H9 (cell line): ENCODE data around the gene BCAR3. TPM values are rescaled to one million over a fixed set of nuclear protein-coding genes. Genes with fewer than 3 reads are reported as not detected.

Source experiments
- DNase-seq: peaks from one replicate; pipeline ENCODE4 v3.0.0-alpha.2; 2017
- H2AFZ ChIP-seq: one replicate; pipeline ENCODE4 v1.6.1; 2013; ENCODE audit warnings: mild to moderate bottlenecking, low read length, control low read depth, moderate library complexity
- H2AK5ac ChIP-seq: 2 replicates; pipeline ENCODE4 v1.6.1; 2013; ENCODE audit warnings: low read length, control low read depth, mixed read lengths; ENCODE audit not compliant: insufficient read length
- H2BK120ac ChIP-seq: one replicate; pipeline ENCODE4 v1.6.1; 2013; ENCODE audit warnings: low read depth, mild to moderate bottlenecking, low read length, control low read depth, inconsistent platforms; ENCODE audit not compliant: poor library complexity, severe bottlenecking
- H2BK12ac ChIP-seq: 2 replicates; pipeline ENCODE4 v1.6.1; 2013; ENCODE audit warnings: low read length, control low read depth, mixed read lengths, low read depth; ENCODE audit not compliant: insufficient read length
- H2BK15ac ChIP-seq: 2 replicates; pipeline ENCODE4 v1.6.1; 2013; ENCODE audit warnings: low read depth, low read length, control low read depth
- H2BK20ac ChIP-seq: one replicate; pipeline ENCODE4 v1.6.1; 2013; ENCODE audit warnings: low read depth, mild to moderate bottlenecking, low read length, control low read depth, inconsistent platforms; ENCODE audit not compliant: poor library complexity, severe bottlenecking
- H2BK5ac ChIP-seq: 2 replicates; pipeline ENCODE4 v1.6.1; 2013; ENCODE audit warnings: low read length, control low read depth, mixed read lengths; ENCODE audit not compliant: insufficient read length
- H3K14ac ChIP-seq: 2 replicates; pipeline ENCODE4 v1.6.1; 2013; ENCODE audit warnings: low read length, control low read depth; ENCODE audit not compliant: insufficient read depth
- H3K18ac ChIP-seq: 2 replicates; pipeline ENCODE4 v1.6.1; 2013; ENCODE audit warnings: low read depth, mild to moderate bottlenecking, mixed read lengths, low read length, control low read depth; ENCODE audit not compliant: insufficient read length
- H3K23ac ChIP-seq: 2 replicates; pipeline ENCODE4 v1.6.1; 2013; ENCODE audit warnings: low read length, control low read depth, mixed read lengths, low read depth; ENCODE audit not compliant: insufficient read length
- H3K23me2 ChIP-seq: 2 replicates; pipeline ENCODE4 v1.6.1; 2013; ENCODE audit warnings: low read depth, mild to moderate bottlenecking, mixed read lengths, low read length, control low read depth; ENCODE audit not compliant: insufficient read length, poor library complexity, severe bottlenecking
- H3K27ac ChIP-seq: 2 replicates; pipeline ENCODE4 v1.5.1; 2013; ENCODE audit warnings: low read length, control low read depth, mixed read lengths, low read depth; ENCODE audit not compliant: insufficient read length
- H3K27me3 ChIP-seq: 2 replicates; pipeline ENCODE4 v1.6.1; 2013; ENCODE audit warnings: low read length, control low read depth, inconsistent platforms; ENCODE audit not compliant: insufficient read depth
- H3K4ac ChIP-seq: 2 replicates; pipeline ENCODE4 v1.6.1; 2013; ENCODE audit warnings: low read depth, mild to moderate bottlenecking, control low read depth, inconsistent platforms, low read length, moderate library complexity
- H3K4me1 ChIP-seq: 2 replicates; pipeline ENCODE4 v1.6.1; 2013; ENCODE audit warnings: low read length, control low read depth, inconsistent platforms; ENCODE audit not compliant: insufficient read depth
- H3K4me2 ChIP-seq: 2 replicates; pipeline ENCODE4 v1.6.1; 2013; ENCODE audit warnings: low read length, control low read depth, mixed read lengths; ENCODE audit not compliant: insufficient read length, insufficient read depth
- H3K56ac ChIP-seq: 2 replicates; pipeline ENCODE4 v1.6.1; 2013; ENCODE audit warnings: low read depth, mild to moderate bottlenecking, mixed read lengths, low read length, control low read depth; ENCODE audit not compliant: insufficient read length
- H3K79me1 ChIP-seq: 2 replicates; pipeline ENCODE4 v1.6.1; 2013; ENCODE audit warnings: low read depth, mild to moderate bottlenecking, moderate library complexity, low read length, control low read depth, inconsistent platforms; ENCODE audit not compliant: insufficient read depth, poor library complexity, severe bottlenecking
- H3K79me2 ChIP-seq: 2 replicates; pipeline ENCODE4 v1.6.1; 2013; ENCODE audit warnings: low read length, control low read depth, inconsistent platforms; ENCODE audit not compliant: insufficient read depth
- H3K9ac ChIP-seq: 2 replicates; pipeline ENCODE4 v1.6.1; 2013; ENCODE audit warnings: low read length, control low read depth, mixed read lengths; ENCODE audit not compliant: insufficient read length; ENCODE audit errors: extremely low read depth
- H3K9me3 ChIP-seq: one replicate; pipeline ENCODE4 v1.6.1; 2013; ENCODE audit warnings: low read depth, low read length, inconsistent platforms; ENCODE audit not compliant: control insufficient read depth
- H3T11ph ChIP-seq: one replicate; pipeline ENCODE4 v1.6.1; 2013; ENCODE audit warnings: mild to moderate bottlenecking, low read length, control low read depth, inconsistent platforms
- H4K20me1 ChIP-seq: one replicate; pipeline ENCODE4 v1.6.1; 2013; ENCODE audit not compliant: control insufficient read depth, insufficient read length, insufficient read depth
- H4K5ac ChIP-seq: 2 replicates; pipeline ENCODE4 v1.6.1; 2013; ENCODE audit warnings: low read depth, mild to moderate bottlenecking, mixed read lengths, low read length, control low read depth; ENCODE audit not compliant: insufficient read length
- H4K8ac ChIP-seq: replicated peaks from 2 replicates; pipeline ENCODE4 v1.6.1; 2013; ENCODE audit warnings: low read length, control low read depth, mixed read lengths, low read depth; ENCODE audit not compliant: insufficient read length
- H4K91ac ChIP-seq: 2 replicates; pipeline ENCODE4 v1.6.1; 2013; ENCODE audit warnings: low read depth, mild to moderate bottlenecking, moderate library complexity, mixed read lengths, low read length, control low read depth; ENCODE audit not compliant: insufficient read length
- H3K27ac Mint-ChIP-seq, 3 experiments: 2 replicates in 2 of 3; 3 replicates in 1 of 3; pipeline ENCODE4 v1.8.0; 2020 to 2021; ENCODE audit warnings: mixed read lengths in 3 of 3, mild to moderate bottlenecking in 1 of 3, moderate library complexity in 1 of 3
- H3K27me3 Mint-ChIP-seq: 2 replicates; pipeline ENCODE4 v1.8.0; 2021; ENCODE audit warnings: low read depth, mild to moderate bottlenecking, moderate library complexity, mixed read lengths
- H3K36me3 Mint-ChIP-seq, 3 experiments: 2 replicates in 2 of 3; 3 replicates in 1 of 3; pipeline ENCODE4 v1.8.0; 2020 to 2021; ENCODE audit warnings: low read depth in 3 of 3, mixed read lengths in 3 of 3; ENCODE audit not compliant: insufficient read depth in 1 of 3
- H3K4me1 Mint-ChIP-seq, 2 experiments: 2 replicates each; pipeline ENCODE4 v1.8.0; 2020; ENCODE audit warnings: mixed read lengths in 2 of 2
- H3K4me3 Mint-ChIP-seq, 2 experiments: 2 replicates in 1 of 2; 3 replicates in 1 of 2; pipeline ENCODE4 v1.8.0; 2020 to 2021; ENCODE audit warnings: mild to moderate bottlenecking in 2 of 2, mixed read lengths in 2 of 2, moderate library complexity in 1 of 2
- H3K9me3 Mint-ChIP-seq, 2 experiments: 2 replicates in 1 of 2; 3 replicates in 1 of 2; pipeline ENCODE4 v1.8.0; 2020; ENCODE audit warnings: mild to moderate bottlenecking in 2 of 2, mixed read lengths in 2 of 2, moderate library complexity in 1 of 2
- CTCF ChIP-seq: fragments of 200-600 bp; sonication (generic); conservative IDR thresholded peaks from 3 replicates; pipeline ENCODE4 v1.8.0; 2021; ENCODE audit warnings: antibody characterized with exemption, mild to moderate bottlenecking
- WGBS: extraction: QIAGEN DNeasy Blood & Tissue Kit; methylation state at CpG from one replicate; pipeline ENCODE4 v1.1.7; 2013; ENCODE audit warnings: missing lambda C conversion rate, low lambda C conversion rate, mixed read lengths; ENCODE audit not compliant: insufficient read length; ENCODE audit errors: extremely low coverage; 5-methylcytosine and 5-hydroxymethylcytosine counted together
- total RNA-seq: library from RNA; stranded (reverse); gene quantifications from 2 replicates; pipeline ENCODE4 v1.2.1, GENCODE V29; 2021

Gene BCAR3
- total RNA-seq, 1 experiment from 2014 or later, result 4.9 TPM

- H3K27ac Mint-ChIP-seq, result peak overlapping the region in 1 of 3 experiments; percentile 21; a peak in 2 of 7 replicates
- H3K79me2 ChIP-seq, result no peaks in the 10 kb centered on the region
Measured at GRCh38 chr1:93576746-93577145, 104.9 kb downstream of the BCAR3 start.

More at GRCh38 chr1:93576746-93577145, 104.9 kb downstream of the BCAR3 start:
- H3K4ac ChIP-seq, result no peak overlapping the region
- H4K5ac ChIP-seq, result no peak overlapping the region
- no peak overlapping the region for H3K9ac ChIP-seq
- H3K23ac ChIP-seq, result no peak overlapping the region
- H2AFZ ChIP-seq, result no peak overlapping the region
- H2BK15ac ChIP-seq, result no peak overlapping the region
- no peak for DNase-seq
- H4K91ac ChIP-seq, result no peak overlapping the region
- H3K27ac ChIP-seq, result no peak overlapping the region
- peaks cover 21 to 25% of the 10 kb centered on the region in 2 experiments for H3K4me1 Mint-ChIP-seq
- H3T11ph ChIP-seq, result no peak overlapping the region
- H3K27me3 ChIP-seq, result no peaks in the 10 kb centered on the region
- no peak overlapping the region for H4K8ac ChIP-seq
- no peaks in the 10 kb centered on the region for H3K27me3 Mint-ChIP-seq
- H2BK5ac ChIP-seq, result no peak overlapping the region
- no peaks in the 10 kb centered on the region for H3K23me2 ChIP-seq
- WGBS, result no CpG with 5 or more reads among the region's 2 CpGs
- H3K56ac ChIP-seq, result no peak overlapping the region
- peaks cover 7% of the 10 kb centered on the region; the same call in 1 of the 2 replicates for H3K4me1 ChIP-seq
- no peak overlapping the region for H2BK120ac ChIP-seq
- no peaks in the 10 kb centered on the region for H3K79me1 ChIP-seq
- H3K9me3 Mint-ChIP-seq, result no peaks in the 10 kb centered on the region
- H4K20me1 ChIP-seq, result no peaks in the 10 kb centered on the region
- H3K4me2 ChIP-seq, result no peak overlapping the region
- H3K14ac ChIP-seq, result no peak overlapping the region
- H2BK20ac ChIP-seq, result no peak overlapping the region
- H3K36me3 Mint-ChIP-seq, result peaks cover 0 to 30% (median 7%) of the 10 kb centered on the region in 3 experiments; a peak in 3 of 7 replicates
- no peak for TF ChIP-seq CTCF
- H3K18ac ChIP-seq, result no peak overlapping the region
- no peak overlapping the region for H2BK12ac ChIP-seq
- H3K4me3 Mint-ChIP-seq, result no peak overlapping the region
- H3K9me3 ChIP-seq, result no peaks in the 10 kb centered on the region
- no peak overlapping the region for H2AK5ac ChIP-seq
